A204.1 (cell line): ENCODE measurements around the gene MYH16.
"Not testable (repeated sequence)": the region's sequence is repeated elsewhere in the genome, so short reads cannot be mapped to it uniquely, and the experiment has no call there.

ENCODE experiments used
- FAIRE-seq: peaks from 2 replicates; lab custom pipeline; 2012; peaks lifted over from hg19 to GRCh38; lab: Jason Lieb, UNC

Gene MYH16

DNA sequence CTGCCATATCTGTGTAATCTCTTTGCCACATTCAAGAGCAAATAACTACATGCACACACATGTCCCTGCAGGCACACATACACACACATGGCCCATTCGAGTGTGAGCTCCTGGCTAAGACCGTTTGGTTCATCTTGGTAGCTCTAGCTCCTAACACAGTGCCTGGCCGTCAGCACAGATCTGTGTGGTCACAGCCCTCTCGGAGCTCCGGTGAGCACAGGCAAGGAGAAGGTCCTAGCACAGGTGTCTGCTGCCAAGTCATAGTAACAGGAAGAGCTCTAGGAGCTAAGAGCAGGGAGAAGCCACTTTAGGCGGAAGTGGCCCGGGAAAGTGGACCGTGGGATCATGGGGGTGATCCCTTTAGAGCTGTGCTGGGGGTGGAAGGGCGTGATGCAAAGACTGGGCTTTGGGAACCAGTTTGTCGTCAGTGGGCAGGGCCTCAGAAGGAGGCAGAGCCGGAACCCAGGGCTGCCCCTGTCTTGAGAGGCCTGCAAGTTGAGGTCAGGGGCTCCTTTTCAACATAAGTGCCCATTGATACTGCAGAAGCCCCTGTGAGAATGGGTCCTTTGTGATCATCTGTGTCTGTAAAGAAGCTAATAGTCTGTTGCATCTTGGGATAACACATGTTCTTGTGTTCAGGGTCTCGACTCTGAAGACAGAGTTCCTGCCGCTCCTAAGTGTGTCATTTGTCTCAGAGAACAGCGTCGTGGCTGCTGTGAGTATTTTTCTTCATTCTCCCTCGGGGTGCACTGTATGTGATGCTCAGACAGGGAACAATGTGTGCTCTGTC lies 85.3 kb downstream of the MYH16 start:
- no peak for FAIRE-seq

DNA sequence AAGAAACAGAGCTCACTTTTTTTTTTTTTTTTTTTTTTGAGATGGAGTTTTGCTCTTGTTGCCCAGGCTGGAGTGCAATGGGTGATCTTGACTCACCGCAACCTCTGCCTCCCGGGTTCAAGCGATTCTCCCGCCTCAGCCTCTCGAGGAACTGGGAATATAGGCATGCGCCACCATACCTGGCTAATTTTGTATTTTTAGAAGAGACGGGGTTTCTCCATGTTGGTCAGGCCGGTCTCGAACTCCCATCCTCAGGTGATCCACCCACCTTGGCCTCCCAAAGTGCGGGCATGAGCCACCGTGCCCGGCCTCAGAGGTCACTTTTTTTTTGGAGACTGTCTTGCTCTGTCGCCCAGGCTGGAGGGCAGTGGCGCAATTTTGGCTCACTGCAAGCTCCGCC lies 85.9 kb downstream of the MYH16 start:
- FAIRE-seq = not testable (repeated sequence)

GRCh38 chr7:99359465-99360154 lies 87.0 kb downstream of the MYH16 start:
- FAIRE-seq = no peak
